A673 (cell line): ENCODE data around the gene GPHN. TPM values are rescaled to one million over a fixed set of nuclear protein-coding genes. Genes with fewer than 3 reads are reported as not detected.

Experiments
- BruUV-seq: library from RNA; stranded (reverse); fragments of 400-500 nt; replicated peaks from 2 replicates; lab custom pipeline; 2021; lab: Mats Ljungman, UMichigan
- CTCF ChIA-PET: fragments of 300-600 bp; sonication (Branson Sonifier 250); formaldehyde crosslinking; loops from one replicate; lab custom pipeline; 2022; ENCODE audit warnings: antibody characterized with exemption; lab: Charles Lee
- POLR2A ChIA-PET: fragments of 300-600 bp; sonication (Branson Sonifier 250); formaldehyde crosslinking; loops from one replicate; lab custom pipeline; 2022; ENCODE audit warnings: antibody characterized with exemption; ENCODE audit not compliant: low non-redundant PET; lab: Charles Lee
- DNase-seq: peaks from one replicate; pipeline ENCODE4 v3.0.0-alpha.2; 2015; ENCODE audit warnings: low spot score
- H3K27ac ChIP-seq: fragments of 200-600 bp; sonication (generic); 2 replicates; pipeline ENCODE4 v1.5.1; 2016; ENCODE audit warnings: mixed run types, low read depth, mild to moderate bottlenecking, mixed read lengths, antibody characterized with exemption, low read length; ENCODE audit not compliant: poor library complexity, severe bottlenecking
- H3K27me3 ChIP-seq: fragments of 200-600 bp; sonication (generic); replicated peaks from 2 replicates; pipeline ENCODE4 v1.6.1; 2017; ENCODE audit warnings: mixed run types, low read depth, mild to moderate bottlenecking, mixed read lengths, antibody characterized with exemption, low read length; ENCODE audit not compliant: insufficient read depth, poor library complexity
- H3K36me3 ChIP-seq: fragments of 200-600 bp; sonication (generic); 2 replicates; pipeline ENCODE4 v1.6.1; 2016; ENCODE audit warnings: mixed run types, mild to moderate bottlenecking, mixed read lengths, antibody characterized with exemption, low read length; ENCODE audit not compliant: insufficient read depth, poor library complexity, severe bottlenecking
- H3K4me1 ChIP-seq: fragments of 200-600 bp; sonication (generic); 2 replicates; pipeline ENCODE4 v1.6.1; 2017; ENCODE audit warnings: mixed run types, mild to moderate bottlenecking, mixed read lengths, antibody characterized with exemption, low read length; ENCODE audit not compliant: insufficient read depth, poor library complexity, severe bottlenecking
- H3K4me3 ChIP-seq: fragments of 200-600 bp; sonication (generic); 2 replicates; pipeline ENCODE4 v1.5.1; 2016; ENCODE audit warnings: low read depth, mixed run types, mild to moderate bottlenecking, mixed read lengths, low read length; ENCODE audit not compliant: poor library complexity, severe bottlenecking
- H3K9me3 ChIP-seq: fragments of 200-600 bp; sonication (generic); 2 replicates; pipeline ENCODE4 v1.6.1; 2016; ENCODE audit warnings: mixed run types, low read depth, mild to moderate bottlenecking, mixed read lengths, antibody characterized with exemption, low read length; ENCODE audit not compliant: poor library complexity, severe bottlenecking
- EZH2 ChIP-seq: fragments of 200-600 bp; sonication (generic); IDR thresholded peaks from 2 replicates; pipeline ENCODE4 v1.6.1; 2017; ENCODE audit warnings: borderline replicate concordance, low read depth, mild to moderate bottlenecking, mixed read lengths, antibody characterized with exemption, low read length; ENCODE audit not compliant: poor library complexity, severe bottlenecking
- intact Hi-C: fragments of 100-400 bp; cut with micrococcal nuclease; formaldehyde crosslinking; loops from one replicate; pipeline ENCODE4 v1.10.0; 2022; ENCODE audit not compliant: unreplicated experiment
- total RNA-seq: library from RNA; stranded (reverse); gene quantifications from 2 replicates; pipeline ENCODE4 v1.2.3, GENCODE V29; 2021
- TF ChIP-seq, protein P1 (sequence below): fragments of 300-800, 200-600 bp; sonication (generic); conservative IDR thresholded peaks from 2 replicates; pipeline ENCODE4 v1.5.1; 2017; ENCODE audit warnings: low read depth, mild to moderate bottlenecking, antibody characterized with exemption, low read length, moderate library complexity, mixed read lengths

Gene GPHN
- total RNA-seq, 1 experiment from 2014 or later: 30.3 TPM

DNA sequence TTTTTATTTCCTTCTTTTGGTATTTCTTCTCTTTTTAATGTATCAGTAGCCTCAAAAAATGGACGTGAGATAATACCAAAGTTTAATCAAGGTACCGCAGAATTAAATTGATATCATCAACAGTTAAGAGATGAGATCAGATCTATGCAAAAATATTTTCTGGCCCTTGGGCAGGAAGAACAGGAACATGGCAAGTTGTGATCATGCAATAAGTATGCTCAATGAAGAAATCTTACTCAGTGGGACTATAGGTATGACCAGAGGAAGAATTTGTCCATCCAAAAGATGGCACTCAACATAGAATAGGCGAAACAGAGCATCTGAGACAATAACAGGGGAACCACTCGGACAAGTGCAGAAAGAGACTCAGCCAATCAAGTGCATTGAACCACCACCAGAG is 680.4 kb downstream of the GPHN start:
- H3K9me3 ChIP-seq: no peaks in the 10 kb centered on the region
- no peak overlapping the region for H3K4me3 ChIP-seq
- POLR2A ChIA-PET: no interaction called here
- H3K27me3 ChIP-seq: no peaks in the 10 kb centered on the region
- DNase-seq: no peak
- CTCF ChIA-PET: no interaction called here
- TF ChIP-seq, protein P1, sequence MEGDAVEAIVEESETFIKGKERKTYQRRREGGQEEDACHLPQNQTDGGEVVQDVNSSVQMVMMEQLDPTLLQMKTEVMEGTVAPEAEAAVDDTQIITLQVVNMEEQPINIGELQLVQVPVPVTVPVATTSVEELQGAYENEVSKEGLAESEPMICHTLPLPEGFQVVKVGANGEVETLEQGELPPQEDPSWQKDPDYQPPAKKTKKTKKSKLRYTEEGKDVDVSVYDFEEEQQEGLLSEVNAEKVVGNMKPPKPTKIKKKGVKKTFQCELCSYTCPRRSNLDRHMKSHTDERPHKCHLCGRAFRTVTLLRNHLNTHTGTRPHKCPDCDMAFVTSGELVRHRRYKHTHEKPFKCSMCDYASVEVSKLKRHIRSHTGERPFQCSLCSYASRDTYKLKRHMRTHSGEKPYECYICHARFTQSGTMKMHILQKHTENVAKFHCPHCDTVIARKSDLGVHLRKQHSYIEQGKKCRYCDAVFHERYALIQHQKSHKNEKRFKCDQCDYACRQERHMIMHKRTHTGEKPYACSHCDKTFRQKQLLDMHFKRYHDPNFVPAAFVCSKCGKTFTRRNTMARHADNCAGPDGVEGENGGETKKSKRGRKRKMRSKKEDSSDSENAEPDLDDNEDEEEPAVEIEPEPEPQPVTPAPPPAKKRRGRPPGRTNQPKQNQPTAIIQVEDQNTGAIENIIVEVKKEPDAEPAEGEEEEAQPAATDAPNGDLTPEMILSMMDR: no peak
- TF ChIP-seq EZH2: no peak
- no TSS peak for BruUV-seq
- H3K27ac ChIP-seq: no peak overlapping the region
- intact Hi-C loops: no loop called here
- no peaks in the 10 kb centered on the region for H3K36me3 ChIP-seq
- H3K4me1 ChIP-seq: peaks cover 23% of the 10 kb centered on the region

DNA sequence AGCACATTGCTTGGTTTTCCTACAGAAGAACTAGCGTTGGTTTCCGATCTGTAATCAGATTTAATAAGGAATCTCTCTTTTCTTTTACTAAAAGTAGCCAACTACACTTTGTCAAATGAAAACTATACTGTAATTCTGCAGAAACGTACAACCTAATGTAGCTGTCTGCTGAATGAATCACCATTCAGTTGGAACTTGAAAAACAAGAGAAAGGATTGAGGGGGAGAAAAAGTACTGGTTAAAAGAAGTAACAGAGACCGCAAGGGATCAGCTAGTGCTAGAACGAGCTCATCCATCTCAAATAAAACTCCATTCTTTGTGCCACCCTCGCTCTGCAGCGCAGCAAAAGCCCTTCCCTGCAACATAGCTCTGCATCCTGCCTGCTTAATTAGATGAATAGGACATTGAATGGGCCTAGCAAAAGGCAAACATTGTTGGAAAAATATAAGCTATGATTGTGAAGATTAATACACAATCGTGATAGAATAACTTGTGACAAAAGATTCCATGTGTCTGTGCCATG is 683.9 kb downstream of the GPHN start:
- POLR2A ChIA-PET: no interaction called here
- no peaks in the 10 kb centered on the region for H3K36me3 ChIP-seq
- DNase-seq: no peak

DNA sequence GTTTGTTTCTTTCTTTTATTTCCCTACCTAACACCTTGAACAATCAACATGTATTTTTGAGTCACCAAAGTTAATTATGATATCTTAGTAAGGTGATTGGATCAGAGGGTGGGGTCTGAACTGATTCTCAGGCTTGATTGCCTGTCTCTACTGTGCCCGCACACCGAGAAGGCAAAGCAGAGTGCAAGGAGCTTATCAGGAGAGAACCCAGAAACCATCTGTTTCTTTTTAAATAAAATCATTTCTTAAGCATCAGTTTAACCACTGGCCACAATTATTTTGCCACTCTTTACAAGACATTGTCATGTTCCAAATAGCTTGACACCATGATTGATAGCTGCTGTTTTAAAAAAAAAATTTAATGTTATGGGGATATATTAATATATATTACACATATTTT is 684.4 kb downstream of the GPHN start:
- CTCF ChIA-PET: no interaction called here
- intact Hi-C loops: no loop called here
- H3K4me3 ChIP-seq: no peak overlapping the region

More for the DNA sequence above, 683.9 kb downstream of the GPHN start:
- Histone ChIP-seq H3K4me1 (peaks cover 14% of the 10 kb centered on the region), H3K27ac (no peak overlapping the region), H3K4me3 (no peak overlapping the region), H3K27me3 (no peaks in the 10 kb centered on the region), H3K9me3 (no peaks in the 10 kb centered on the region)
- no TSS peak for BruUV-seq
- intact Hi-C loops: no loop called here
- TF ChIP-seq, protein P1: no peak
- TF ChIP-seq EZH2: no peak
- CTCF ChIA-PET: no interaction called here

More for the DNA sequence above, 684.4 kb downstream of the GPHN start:
- H3K27me3 ChIP-seq: no peaks in the 10 kb centered on the region
- peaks cover 10% of the 10 kb centered on the region for H3K4me1 ChIP-seq
- no peak overlapping the region for H3K27ac ChIP-seq
- H3K9me3 ChIP-seq: no peaks in the 10 kb centered on the region
- no peak for DNase-seq
- POLR2A ChIA-PET: no interaction called here
- BruUV-seq: no TSS peak
- TF ChIP-seq EZH2: no peak
- TF ChIP-seq, protein P1: no peak
- no peaks in the 10 kb centered on the region for H3K36me3 ChIP-seq
